ENCODE data around the gene SERPINF2.

DNA sequence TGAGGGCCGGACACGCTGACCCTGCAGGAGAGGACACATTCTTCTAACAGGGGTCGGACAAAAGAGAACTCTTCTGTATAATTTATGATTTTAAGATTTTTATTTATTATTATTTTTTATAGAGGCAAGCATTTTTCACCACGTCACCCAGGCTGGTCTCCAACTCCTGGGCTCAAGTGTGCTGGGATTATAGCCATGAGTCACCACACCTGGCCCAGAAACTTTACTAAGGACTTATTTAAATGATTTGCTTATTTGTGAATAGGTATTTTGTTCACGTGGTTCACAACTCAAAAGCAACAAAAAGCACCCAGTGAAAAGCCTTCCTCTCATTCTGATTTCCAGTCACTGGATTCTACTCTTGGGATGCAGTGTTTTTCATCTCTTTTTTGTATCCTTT is 16.9 kb downstream of the SERPINF2 start:
- TF ChIP-seq, protein P1, sequence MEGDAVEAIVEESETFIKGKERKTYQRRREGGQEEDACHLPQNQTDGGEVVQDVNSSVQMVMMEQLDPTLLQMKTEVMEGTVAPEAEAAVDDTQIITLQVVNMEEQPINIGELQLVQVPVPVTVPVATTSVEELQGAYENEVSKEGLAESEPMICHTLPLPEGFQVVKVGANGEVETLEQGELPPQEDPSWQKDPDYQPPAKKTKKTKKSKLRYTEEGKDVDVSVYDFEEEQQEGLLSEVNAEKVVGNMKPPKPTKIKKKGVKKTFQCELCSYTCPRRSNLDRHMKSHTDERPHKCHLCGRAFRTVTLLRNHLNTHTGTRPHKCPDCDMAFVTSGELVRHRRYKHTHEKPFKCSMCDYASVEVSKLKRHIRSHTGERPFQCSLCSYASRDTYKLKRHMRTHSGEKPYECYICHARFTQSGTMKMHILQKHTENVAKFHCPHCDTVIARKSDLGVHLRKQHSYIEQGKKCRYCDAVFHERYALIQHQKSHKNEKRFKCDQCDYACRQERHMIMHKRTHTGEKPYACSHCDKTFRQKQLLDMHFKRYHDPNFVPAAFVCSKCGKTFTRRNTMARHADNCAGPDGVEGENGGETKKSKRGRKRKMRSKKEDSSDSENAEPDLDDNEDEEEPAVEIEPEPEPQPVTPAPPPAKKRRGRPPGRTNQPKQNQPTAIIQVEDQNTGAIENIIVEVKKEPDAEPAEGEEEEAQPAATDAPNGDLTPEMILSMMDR (IDR thresholded peaks at IDR 0.05) = no peak
- TF ChIP-seq POLR2AphosphoS5 (IDR thresholded peaks at IDR 0.05; ENCODE audit: low read depth, low read length) = no peak
- no peak for TF ChIP-seq RXRA (IDR thresholded peaks at IDR 0.05; ENCODE audit: borderline replicate concordance, low read depth)
- TF ChIP-seq CHD2 (IDR thresholded peaks at IDR 0.05; ENCODE audit: low read length, partially characterized antibody) = no peak
- no peak for TF ChIP-seq GABPA (IDR thresholded peaks at IDR 0.05; ENCODE audit: low read depth)
- TF ChIP-seq, protein P2, sequence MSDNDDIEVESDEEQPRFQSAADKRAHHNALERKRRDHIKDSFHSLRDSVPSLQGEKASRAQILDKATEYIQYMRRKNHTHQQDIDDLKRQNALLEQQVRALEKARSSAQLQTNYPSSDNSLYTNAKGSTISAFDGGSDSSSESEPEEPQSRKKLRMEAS (IDR thresholded peaks at IDR 0.05; ENCODE audit: low read depth) = no peak
- no peak for TF ChIP-seq YY1 (IDR thresholded peaks at IDR 0.05; ENCODE audit: low read depth)
- no peak for TF ChIP-seq FOSL2 (IDR thresholded peaks at IDR 0.05; ENCODE audit: borderline replicate concordance, low read depth)
- TF ChIP-seq EZH2phosphoT487 (IDR thresholded peaks at IDR 0.05; ENCODE audit: borderline replicate concordance, low read depth) = no peak
- no peak for TF ChIP-seq EP300 (IDR thresholded peaks at IDR 0.05; ENCODE audit: borderline replicate concordance in 1 of 2, low read depth in 1 of 2, low read length in 1 of 2)
- no peak for TF ChIP-seq SMC3 (IDR thresholded peaks at IDR 0.05; ENCODE audit: low read depth, low read length)
- TF ChIP-seq, protein P3, sequence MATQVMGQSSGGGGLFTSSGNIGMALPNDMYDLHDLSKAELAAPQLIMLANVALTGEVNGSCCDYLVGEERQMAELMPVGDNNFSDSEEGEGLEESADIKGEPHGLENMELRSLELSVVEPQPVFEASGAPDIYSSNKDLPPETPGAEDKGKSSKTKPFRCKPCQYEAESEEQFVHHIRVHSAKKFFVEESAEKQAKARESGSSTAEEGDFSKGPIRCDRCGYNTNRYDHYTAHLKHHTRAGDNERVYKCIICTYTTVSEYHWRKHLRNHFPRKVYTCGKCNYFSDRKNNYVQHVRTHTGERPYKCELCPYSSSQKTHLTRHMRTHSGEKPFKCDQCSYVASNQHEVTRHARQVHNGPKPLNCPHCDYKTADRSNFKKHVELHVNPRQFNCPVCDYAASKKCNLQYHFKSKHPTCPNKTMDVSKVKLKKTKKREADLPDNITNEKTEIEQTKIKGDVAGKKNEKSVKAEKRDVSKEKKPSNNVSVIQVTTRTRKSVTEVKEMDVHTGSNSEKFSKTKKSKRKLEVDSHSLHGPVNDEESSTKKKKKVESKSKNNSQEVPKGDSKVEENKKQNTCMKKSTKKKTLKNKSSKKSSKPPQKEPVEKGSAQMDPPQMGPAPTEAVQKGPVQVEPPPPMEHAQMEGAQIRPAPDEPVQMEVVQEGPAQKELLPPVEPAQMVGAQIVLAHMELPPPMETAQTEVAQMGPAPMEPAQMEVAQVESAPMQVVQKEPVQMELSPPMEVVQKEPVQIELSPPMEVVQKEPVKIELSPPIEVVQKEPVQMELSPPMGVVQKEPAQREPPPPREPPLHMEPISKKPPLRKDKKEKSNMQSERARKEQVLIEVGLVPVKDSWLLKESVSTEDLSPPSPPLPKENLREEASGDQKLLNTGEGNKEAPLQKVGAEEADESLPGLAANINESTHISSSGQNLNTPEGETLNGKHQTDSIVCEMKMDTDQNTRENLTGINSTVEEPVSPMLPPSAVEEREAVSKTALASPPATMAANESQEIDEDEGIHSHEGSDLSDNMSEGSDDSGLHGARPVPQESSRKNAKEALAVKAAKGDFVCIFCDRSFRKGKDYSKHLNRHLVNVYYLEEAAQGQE (IDR thresholded peaks at IDR 0.05; ENCODE audit: low read depth, low read length) = no peak
